GM12878 (cell line): ENCODE results near the gene ZNF566. TPM values are rescaled to one million over a fixed set of nuclear protein-coding genes. Genes with fewer than 3 reads are reported as not detected.

Experiments used
- ATAC-seq: fragments of 200-7000 bp; cut with Tn5 transposase; 3 replicates; pipeline ENCODE4 v1.9.1; 2020; ENCODE audit warnings: mild to moderate bottlenecking, moderate library complexity
- BruUV-seq: library from RNA; stranded (reverse); fragments of 400-500 nt; replicated peaks from 2 replicates; lab custom pipeline; 2021; lab: Mats Ljungman, UMichigan
- CTCF ChIA-PET: fragments of 300-600 bp; sonication (Branson Sonifier 250); formaldehyde crosslinking; extraction: SDS; loops from one replicate; lab custom pipeline; 2021; ENCODE audit warnings: inconsistent platforms; lab: Yijun Ruan, JAX
- POLR2A ChIA-PET: fragments of 350-600 bp; formaldehyde crosslinking; extraction: SDS; loops from one replicate; lab custom pipeline; 2021; ENCODE audit warnings: inconsistent platforms; lab: Charles Lee
- RAD21 ChIA-PET: fragments of 300-600 bp; sonication (Branson Sonifier 250); formaldehyde crosslinking; loops from one replicate; lab custom pipeline; 2023; ENCODE audit warnings: antibody characterized with exemption; ENCODE audit not compliant: unreplicated experiment; lab: Charles Lee
- SMC1A ChIA-PET: fragments of 300-600 bp; sonication (Branson Sonifier 250); formaldehyde crosslinking; loops from one replicate; lab custom pipeline; 2023; ENCODE audit not compliant: unreplicated experiment, uncharacterized antibody; lab: Charles Lee
- DNase-seq: peaks from one replicate; pipeline ENCODE4 v3.0.0-alpha.2; 2011; ENCODE audit warnings: low read depth, low spot score
- FAIRE-seq: peaks from 3 replicates; lab custom pipeline; 2011; peaks lifted over from hg19 to GRCh38; lab: Jason Lieb, UNC
- H2AFZ ChIP-seq: 2 replicates; pipeline ENCODE4 v1.6.0; 2011; ENCODE audit warnings: low read depth, low read length, control low read depth; ENCODE audit not compliant: control insufficient read depth
- H3K27ac ChIP-seq: 2 replicates; pipeline ENCODE4 v1.5.1; 2011; ENCODE audit warnings: control low read depth; ENCODE audit not compliant: control insufficient read depth, insufficient read depth
- H3K27me3 ChIP-seq, 2 experiments: replicated peaks in 1 of 2; 2 replicates each; pipeline versions ENCODE4 v1.6.0 to v1.6.1; 2011; ENCODE audit warnings: low read length in 1 of 2; ENCODE audit not compliant: control insufficient read depth in 2 of 2, insufficient read depth in 2 of 2
- H3K36me3 ChIP-seq, 2 experiments: 2 replicates each; pipeline ENCODE4 v1.5.1; 2011; ENCODE audit warnings: low read length in 1 of 2; ENCODE audit not compliant: control insufficient read depth in 2 of 2, insufficient read depth in 2 of 2
- H3K4me1 ChIP-seq: 2 replicates; pipeline ENCODE4 v1.6.1; 2011; ENCODE audit warnings: mild to moderate bottlenecking, low read length, moderate library complexity, mixed read lengths; ENCODE audit not compliant: control insufficient read depth, insufficient read depth
- H3K4me2 ChIP-seq: 2 replicates; pipeline ENCODE4 v1.6.0; 2011; ENCODE audit warnings: control low read depth; ENCODE audit not compliant: control insufficient read depth, insufficient read depth
- H3K4me3 ChIP-seq: fragments of 200-600 bp; sonication (generic); 2 replicates; pipeline ENCODE4 v1.5.1; 2016
- H3K79me2 ChIP-seq: 2 replicates; pipeline ENCODE4 v1.6.0; 2011; ENCODE audit warnings: low read length; ENCODE audit not compliant: control insufficient read depth, insufficient read depth
- H3K9ac ChIP-seq: 2 replicates; pipeline ENCODE4 v1.8.0; 2011; ENCODE audit warnings: low read length, control low read depth, mixed read lengths; ENCODE audit not compliant: control insufficient read depth, insufficient read depth
- H3K9me3 ChIP-seq: replicated peaks from 3 replicates; pipeline ENCODE4 v1.5.1; 2011; ENCODE audit warnings: mild to moderate bottlenecking, low read length; ENCODE audit not compliant: control insufficient read depth, insufficient read depth
- H4K20me1 ChIP-seq: 2 replicates; pipeline ENCODE4 v1.6.0; 2011; ENCODE audit not compliant: control insufficient read depth, insufficient read depth
- BHLHE40 ChIP-seq, 2 experiments: fragments of 450-650 bp in 1 of 2; IDR thresholded peaks; 2 replicates each; pipeline ENCODE4 v1.6.1; 2011 to 2017; ENCODE audit warnings: low read depth in 2 of 2, borderline replicate concordance in 1 of 2, improper control_type of control experiment in 1 of 2, low read length in 1 of 2, mild to moderate bottlenecking in 1 of 2
- TCF12 ChIP-seq: IDR thresholded peaks from 2 replicates; pipeline ENCODE4 v1.6.1; 2011; ENCODE audit warnings: low read depth, mild to moderate bottlenecking, low read length
- WGBS: methylation state at CpG from one replicate; pipeline ENCODE4 v1.1.6; 2016; ENCODE audit warnings: low lambda C conversion rate; ENCODE audit not compliant: insufficient replicate concordance, insufficient coverage; ENCODE audit errors: missing lambda C conversion rate; 5-methylcytosine and 5-hydroxymethylcytosine counted together
- in situ Hi-C: fragments of 300-500 bp; cut with MboI; formaldehyde crosslinking; loops from 9 replicates; pipeline ENCODE4 v1.14.3; 2018; ENCODE audit warnings: mixed read lengths
- intact Hi-C: fragments of 100-400 bp; cut with micrococcal nuclease; formaldehyde crosslinking; loops from one replicate; pipeline ENCODE4 v1.14.2; 2022; ENCODE audit not compliant: unreplicated experiment
- polyA plus RNA-seq, 11 experiments: library from polyadenylated mRNA; depleted of rRNA in 4 of 11; unstranded in 6 of 11; stranded (reverse) in 5 of 11; fragments of >200 nt; fragmentation: Nextera tagmentation in 4 of 11; fragmentation: Illumina TruSeq in 1 of 11; extraction: Ambion mirVana in 4 of 11; extraction: Trizol in 1 of 11; gene quantifications; 1 replicate in 1 of 11; 2 replicates in 10 of 11; pipeline versions ENCODE4 v1.2.1 to v1.2.3, GENCODE V29; 2011 to 2016; ENCODE audit warnings: inconsistent platforms in 2 of 11, missing spikeins in 2 of 11, low read depth in 1 of 11
- total RNA-seq, 4 experiments: library from RNA; depleted of rRNA in 3 of 4; stranded (reverse); fragments of >200 nt in 3 of 4; fragmentation: Illumina TruSeq in 1 of 4; extraction: Trizol in 1 of 4; gene quantifications; 2 replicates each; pipeline versions ENCODE4 v1.2.1 to v1.2.3, GENCODE V29; 2013 to 2021
- TF ChIP-seq, protein P1 (sequence below): fragments of 450-650 bp; IDR thresholded peaks from 2 replicates; pipeline ENCODE4 v1.6.1; 2016; ENCODE audit warnings: mild to moderate bottlenecking, moderate library complexity, borderline replicate concordance

ZNF566 gene
- total and polyA plus RNA-seq, 10 of the 15 experiments (the other 5 are each of a cell fraction or from before 2014, with no cell fraction given), result 2.5 to 5.8 (median 3.9) TPM

DNA sequence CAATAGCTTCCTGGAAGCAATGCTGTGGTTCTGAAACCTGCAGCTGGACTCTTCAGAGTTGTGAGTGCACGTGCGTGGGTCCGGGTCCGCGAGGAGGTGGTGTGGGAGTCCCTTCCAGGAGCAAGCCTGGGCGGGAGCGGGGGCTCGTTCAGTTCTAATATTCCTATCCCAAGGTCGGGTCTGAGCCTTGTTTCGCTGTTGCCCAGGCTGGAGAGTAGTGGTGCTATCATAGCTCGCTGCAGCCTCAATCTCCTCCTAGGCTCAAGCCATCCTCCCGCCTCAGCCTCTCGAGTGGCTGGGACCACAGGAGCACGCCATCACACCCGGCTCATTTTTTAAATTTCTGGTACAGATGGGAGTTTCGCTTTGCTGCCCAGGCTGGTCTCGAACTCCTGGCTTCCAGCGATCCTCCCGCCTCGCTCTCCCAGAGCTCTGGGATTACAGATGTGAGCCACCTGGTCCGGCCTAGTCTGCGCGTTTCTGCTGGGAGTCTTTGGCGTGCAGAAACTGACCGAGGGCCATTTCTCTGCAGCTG lies 71.5 kb downstream of the ZNF566 start:
- DNase-seq (no peak), ATAC-seq (peak; percentile 34), FAIRE-seq (no peak)
- H3K4me1 ChIP-seq, result no peaks in the 10 kb centered on the region
- in situ Hi-C loops (no loop called here), intact Hi-C loops (no loop called here)
- RAD21 ChIA-PET, result no interaction called here
- H3K27me3 ChIP-seq, result no peaks in the 10 kb centered on the region
- H4K20me1 ChIP-seq, result no peaks in the 10 kb centered on the region
- POLR2A ChIA-PET, result interaction anchor here (0.5 to 1.6 kb wide), 2 partner anchors 71 to 91 kb away, joined by 5 to 6 read pairs; partner anchors contain the start of gene ZNF566
- peaks cover 6% of the 10 kb centered on the region; the same call in 2 of the 3 replicates for H3K9me3 ChIP-seq
- peak overlapping the region; percentile 61 for H3K27ac ChIP-seq
- H3K36me3 ChIP-seq, result no peaks in the 10 kb centered on the region
- H3K4me2 ChIP-seq, result peak overlapping the region; percentile 5
- SMC1A ChIA-PET, result interaction anchor here (1.0 to 1.1 kb wide), 2 partner anchors 13 to 39 kb away, joined by 3 read pairs; partner anchors contain the start of gene ZFP14
- 1% methylated on average over 25 of the region's 25 CpGs for WGBS
- peak overlapping the region; percentile 76 for H3K4me3 ChIP-seq
- no TSS peak for BruUV-seq
- H3K79me2 ChIP-seq, result peaks cover 13% of the 10 kb centered on the region
- peak overlapping the region; percentile 63 for H2AFZ ChIP-seq
- CTCF ChIA-PET, result no interaction called here
- TF ChIP-seq TCF12, result peak; percentile 38
- TF ChIP-seq, protein P1, sequence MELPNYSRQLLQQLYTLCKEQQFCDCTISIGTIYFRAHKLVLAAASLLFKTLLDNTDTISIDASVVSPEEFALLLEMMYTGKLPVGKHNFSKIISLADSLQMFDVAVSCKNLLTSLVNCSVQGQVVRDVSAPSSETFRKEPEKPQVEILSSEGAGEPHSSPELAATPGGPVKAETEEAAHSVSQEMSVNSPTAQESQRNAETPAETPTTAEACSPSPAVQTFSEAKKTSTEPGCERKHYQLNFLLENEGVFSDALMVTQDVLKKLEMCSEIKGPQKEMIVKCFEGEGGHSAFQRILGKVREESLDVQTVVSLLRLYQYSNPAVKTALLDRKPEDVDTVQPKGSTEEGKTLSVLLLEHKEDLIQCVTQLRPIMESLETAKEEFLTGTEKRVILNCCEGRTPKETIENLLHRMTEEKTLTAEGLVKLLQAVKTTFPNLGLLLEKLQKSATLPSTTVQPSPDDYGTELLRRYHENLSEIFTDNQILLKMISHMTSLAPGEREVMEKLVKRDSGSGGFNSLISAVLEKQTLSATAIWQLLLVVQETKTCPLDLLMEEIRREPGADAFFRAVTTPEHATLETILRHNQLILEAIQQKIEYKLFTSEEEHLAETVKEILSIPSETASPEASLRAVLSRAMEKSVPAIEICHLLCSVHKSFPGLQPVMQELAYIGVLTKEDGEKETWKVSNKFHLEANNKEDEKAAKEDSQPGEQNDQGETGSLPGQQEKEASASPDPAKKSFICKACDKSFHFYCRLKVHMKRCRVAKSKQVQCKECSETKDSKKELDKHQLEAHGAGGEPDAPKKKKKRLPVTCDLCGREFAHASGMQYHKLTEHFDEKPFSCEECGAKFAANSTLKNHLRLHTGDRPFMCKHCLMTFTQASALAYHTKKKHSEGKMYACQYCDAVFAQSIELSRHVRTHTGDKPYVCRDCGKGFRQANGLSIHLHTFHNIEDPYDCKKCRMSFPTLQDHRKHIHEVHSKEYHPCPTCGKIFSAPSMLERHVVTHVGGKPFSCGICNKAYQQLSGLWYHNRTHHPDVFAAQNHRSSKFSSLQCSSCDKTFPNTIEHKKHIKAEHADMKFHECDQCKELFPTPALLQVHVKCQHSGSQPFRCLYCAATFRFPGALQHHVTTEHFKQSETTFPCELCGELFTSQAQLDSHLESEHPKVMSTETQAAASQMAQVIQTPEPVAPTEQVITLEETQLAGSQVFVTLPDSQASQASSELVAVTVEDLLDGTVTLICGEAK, result no peak
- TF ChIP-seq BHLHE40 (IDR thresholded peaks at IDR 0.05; ENCODE audit: borderline replicate concordance in 1 of 2, low read depth in 2 of 2, low read length in 1 of 2), result peak; percentile 14 to 44; a peak in 1 of 4 replicates
- peak overlapping the region; percentile 71 for H3K9ac ChIP-seq
